HG03060 (cell line): ENCODE results near the gene ITGA1.

Experiments
- ATAC-seq: cut with Tn5 transposase; IDR thresholded peaks from one replicate; pipeline ENCODE4 v1.9.1; 2021; ENCODE audit warnings: low read depth, moderate number of reproducible peaks; ENCODE audit not compliant: unreplicated experiment

The ITGA1 gene

GRCh38 chr5:52989781-52990527 is 202.2 kb downstream of the ITGA1 start:
- no peak for ATAC-seq

- ATAC-seq, result no peak
These were observed 202.8 kb downstream of the ITGA1 start for GRCh38 chr5:52990528-52990925.

DNA sequence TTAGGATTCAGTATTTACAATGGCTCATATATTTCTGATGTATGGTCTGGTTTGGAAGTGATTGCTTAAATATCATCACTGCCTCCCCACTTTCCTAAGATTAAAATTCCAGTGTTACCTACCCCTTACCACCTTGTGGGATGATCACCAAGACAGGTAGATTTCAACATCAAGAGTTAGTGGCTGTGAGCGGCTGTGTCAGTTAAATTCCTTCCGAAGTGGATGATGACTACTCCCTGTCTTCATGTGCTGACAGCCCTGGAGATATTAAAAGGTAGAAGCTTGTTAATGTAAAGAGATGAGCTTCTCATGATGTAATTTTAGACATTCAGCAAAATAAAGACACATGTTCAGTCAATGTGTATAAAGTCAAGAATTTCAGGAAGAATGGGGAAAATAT is 205.7 kb downstream of the ITGA1 start:
- no peak for ATAC-seq

GRCh38 chr5:52994266-52994665 is 206.6 kb downstream of the ITGA1 start:
- ATAC-seq, result no peak

GRCh38 chr5:52995095-52995494 is 207.4 kb downstream of the ITGA1 start:
- no peak for ATAC-seq

GRCh38 chr5:52995914-52996313 is 208.2 kb downstream of the ITGA1 start:
- ATAC-seq, result no peak

GRCh38 chr5:52996979-52997378 is 209.3 kb downstream of the ITGA1 start:
- ATAC-seq, result no peak

GRCh38 chr5:52997424-52997823 is 209.7 kb downstream of the ITGA1 start:
- ATAC-seq, result no peak

DNA sequence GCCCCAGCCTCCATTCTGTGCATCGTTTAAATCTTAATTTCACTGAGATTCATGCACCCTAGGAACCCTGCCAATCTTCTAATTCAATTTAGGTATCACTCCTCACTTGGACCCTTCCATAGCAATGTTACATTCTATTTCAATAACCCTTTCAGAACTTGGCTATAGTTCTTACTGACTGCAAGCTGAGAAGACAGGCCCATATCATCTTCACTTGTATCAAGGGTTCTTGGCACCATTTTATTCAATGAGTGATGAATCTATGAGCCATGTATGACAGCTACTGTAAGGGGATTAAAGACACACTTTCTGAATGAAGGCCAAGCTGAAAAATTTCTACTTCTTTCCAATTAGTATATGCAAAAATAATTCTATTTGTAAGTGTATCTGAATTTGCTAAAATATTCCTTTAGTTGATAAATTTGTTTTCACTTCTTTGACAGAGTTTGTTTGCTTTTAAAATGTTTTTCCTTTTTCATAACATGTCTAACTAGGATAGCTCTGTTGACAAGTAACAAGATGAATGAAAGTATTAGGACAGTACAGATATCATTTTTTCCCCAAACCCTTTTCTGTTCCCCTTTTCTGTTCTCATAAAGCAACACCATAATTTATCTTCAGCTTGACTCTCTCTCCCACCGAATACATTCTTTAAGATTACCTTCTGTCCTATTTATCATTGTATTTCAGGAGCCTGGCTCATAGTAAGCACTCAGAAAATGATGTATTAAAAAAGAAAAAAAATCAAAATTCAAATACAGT is 211.0 kb downstream of the ITGA1 start:
- ATAC-seq, result no peak

GRCh38 chr5:52999344-52999949 is 211.7 kb downstream of the ITGA1 start:
- ATAC-seq, result no peak

DNA sequence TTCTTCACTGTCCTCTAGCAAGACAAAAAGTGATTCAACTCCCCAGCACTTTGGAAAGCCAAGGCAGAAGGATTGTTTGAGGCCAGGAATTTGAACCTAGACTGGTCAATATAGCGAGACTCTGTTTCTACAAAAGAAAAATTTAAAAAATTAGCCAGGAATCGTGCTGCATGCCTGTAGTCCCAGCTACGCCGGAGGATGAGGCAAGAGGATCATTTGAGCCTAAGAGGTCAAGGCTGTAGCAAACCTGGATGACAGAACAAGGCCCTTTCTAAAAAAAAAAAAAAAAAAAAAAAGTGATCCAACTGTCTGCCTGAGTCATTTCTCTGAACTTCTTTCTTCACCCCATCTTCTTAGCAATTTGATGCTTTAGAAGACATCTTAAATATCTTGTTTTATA is 213.8 kb downstream of the ITGA1 start:
- ATAC-seq, result no peak

DNA sequence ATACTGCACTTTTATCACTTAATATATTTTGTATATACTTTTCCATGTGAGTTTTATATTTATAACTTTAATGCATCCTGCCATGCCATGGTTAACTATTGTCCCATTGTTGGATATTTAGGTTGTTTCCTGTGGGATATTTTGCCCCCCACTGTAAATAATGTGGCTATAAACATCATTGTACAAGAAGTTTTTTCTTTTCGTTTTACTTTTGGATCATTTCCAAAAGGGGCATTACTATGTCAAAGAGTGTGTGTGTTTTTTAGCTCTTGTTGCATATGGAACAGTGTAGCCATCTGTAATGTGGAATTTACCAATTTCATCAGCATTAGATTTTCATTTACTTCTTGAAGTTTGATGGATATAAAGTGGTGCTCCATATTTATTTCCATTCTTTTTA is 214.8 kb downstream of the ITGA1 start:
- ATAC-seq, result no peak

- ATAC-seq, result no peak
These were observed 215.4 kb downstream of the ITGA1 start for GRCh38 chr5:53003144-53003543.

- ATAC-seq, result no peak
These were observed 219.5 kb downstream of the ITGA1 start for GRCh38 chr5:53006911-53007890.

GRCh38 chr5:53008751-53009150 is 221.0 kb downstream of the ITGA1 start:
- peak; percentile 98 for ATAC-seq
